8988T (cell line): Measurements from ENCODE around the gene NSMCE1.

ENCODE experiments used
- DNase-seq: peaks from one replicate; pipeline ENCODE4 v3.0.0; 2011

NSMCE1 gene

GRCh38 chr16:27228621-27229501, 39.7 kb downstream of the NSMCE1 start:
- DNase-seq, result no peak

- no peak for DNase-seq
These were observed 40.5 kb downstream of the NSMCE1 start for GRCh38 chr16:27228045-27228444.

- DNase-seq, result no peak
These were observed 41.4 kb downstream of the NSMCE1 start for GRCh38 chr16:27226976-27227705.

GRCh38 chr16:27226476-27226875, 42.1 kb downstream of the NSMCE1 start:
- DNase-seq, result no peak

GRCh38 chr16:27225536-27226360, 42.8 kb downstream of the NSMCE1 start:
- no peak for DNase-seq

- no peak for DNase-seq
These were observed 43.8 kb downstream of the NSMCE1 start for GRCh38 chr16:27224741-27225300.

- DNase-seq, result no peak
These were observed 44.3 kb downstream of the NSMCE1 start for GRCh38 chr16:27224271-27224737.

- no peak for DNase-seq
These were observed 44.9 kb downstream of the NSMCE1 start for GRCh38 chr16:27223701-27224100.

- DNase-seq, result no peak
These were observed 45.4 kb downstream of the NSMCE1 start for GRCh38 chr16:27223226-27223610.

- no peak for DNase-seq
These were observed 46.0 kb downstream of the NSMCE1 start for GRCh38 chr16:27222249-27223225.

- no peak for DNase-seq
These were observed 46.9 kb downstream of the NSMCE1 start for GRCh38 chr16:27221576-27222248.

GRCh38 chr16:27220991-27221390, 47.6 kb downstream of the NSMCE1 start:
- no peak for DNase-seq

GRCh38 chr16:27220527-27220926, 48.0 kb downstream of the NSMCE1 start:
- DNase-seq, result no peak

GRCh38 chr16:27220120-27220519, 48.5 kb downstream of the NSMCE1 start:
- DNase-seq, result no peak

GRCh38 chr16:27219161-27219560, 49.4 kb downstream of the NSMCE1 start:
- DNase-seq, result no peak

- DNase-seq, result no peak
These were observed 49.8 kb downstream of the NSMCE1 start for GRCh38 chr16:27218756-27219155.

GRCh38 chr16:27217256-27217655, 51.3 kb downstream of the NSMCE1 start:
- no peak for DNase-seq

- DNase-seq, result no peak
These were observed 52.2 kb downstream of the NSMCE1 start for GRCh38 chr16:27216297-27216885.

- DNase-seq, result no peak
These were observed 52.9 kb downstream of the NSMCE1 start for GRCh38 chr16:27215660-27216059.
